Neural cell (in vitro differentiated cells): ENCODE results near the gene GPT2. TPM values are rescaled to one million over a fixed set of nuclear protein-coding genes. Genes with fewer than 3 reads are reported as not detected.

Experiments used
- H2AFZ ChIP-seq: fragments of 200-600, 300-800 bp; sonication (generic), shearing (Covaris generic); 2 replicates; pipeline ENCODE4 v1.6.0; 2014; ENCODE audit warnings: low read depth, mild to moderate bottlenecking, antibody characterized with exemption, low read length, moderate library complexity
- H3F3A ChIP-seq: fragments of 200-600 bp; shearing (Covaris generic); 2 replicates; pipeline ENCODE4 v1.6.1; 2016; ENCODE audit warnings: mild to moderate bottlenecking, moderate library complexity, mixed read lengths, antibody characterized with exemption, low read length; ENCODE audit not compliant: insufficient read depth, poor library complexity, severe bottlenecking
- H3K27ac ChIP-seq: fragments of 200-600, 300-800 bp; sonication (generic), shearing (Covaris generic); 2 replicates; pipeline ENCODE4 v1.5.1; 2014; ENCODE audit warnings: mild to moderate bottlenecking, low read length, moderate library complexity
- H3K27me3 ChIP-seq: fragments of 300-800, 200-600 bp; sonication (generic), shearing (Covaris generic); 2 replicates; pipeline ENCODE4 v1.6.0; 2014; ENCODE audit warnings: mild to moderate bottlenecking, low read depth, low read length, moderate library complexity; ENCODE audit not compliant: insufficient read depth
- H3K36me3 ChIP-seq: fragments of 300-800, 200-600 bp; sonication (generic), shearing (Covaris generic); 2 replicates; pipeline ENCODE4 v1.5.1; 2014; ENCODE audit warnings: mild to moderate bottlenecking, antibody characterized with exemption, low read length, moderate library complexity; ENCODE audit not compliant: insufficient read depth
- H3K4me2 ChIP-seq: fragments of 300-800, 200-600 bp; sonication (generic), shearing (Covaris generic); 2 replicates; pipeline ENCODE4 v1.6.0; 2014; ENCODE audit warnings: mild to moderate bottlenecking, low read length
- H3K4me3 ChIP-seq: fragments of 300-800, 200-600 bp; sonication (generic), shearing (Covaris generic); 2 replicates; pipeline ENCODE4 v1.5.1; 2014; ENCODE audit warnings: mild to moderate bottlenecking, low read length, moderate library complexity
- H3K79me2 ChIP-seq: fragments of 200-600 bp; shearing (Covaris generic); replicated peaks from 2 replicates; pipeline ENCODE4 v1.6.0; 2014; ENCODE audit warnings: mild to moderate bottlenecking, low read length, moderate library complexity; ENCODE audit not compliant: insufficient read depth
- H3K9ac ChIP-seq: fragments of 300-800, 200-600 bp; sonication (generic), shearing (Covaris generic); 2 replicates; pipeline ENCODE4 v1.6.1; 2016; ENCODE audit warnings: mild to moderate bottlenecking, low read length, mixed read lengths
- H3K9me2 ChIP-seq: fragments of 200-600 bp; shearing (Covaris generic); 2 replicates; pipeline ENCODE4 v1.6.1; 2016; ENCODE audit warnings: mild to moderate bottlenecking, low read length, mixed read lengths; ENCODE audit not compliant: insufficient read depth
- H3K9me3 ChIP-seq: fragments of 200-600, 300-800 bp; sonication (generic), shearing (Covaris generic); 2 replicates; pipeline ENCODE4 v1.6.1; 2016; ENCODE audit warnings: mild to moderate bottlenecking, mixed run types, low read length, moderate library complexity, mixed read lengths
- H4K20me1 ChIP-seq: fragments of 200-600 bp; shearing (Covaris generic); 2 replicates; pipeline ENCODE4 v1.6.1; 2016; ENCODE audit warnings: mild to moderate bottlenecking, mixed run types; ENCODE audit not compliant: insufficient read depth
- CTCF ChIP-seq: fragments of 450-650 bp; IDR thresholded peaks from 2 replicates; pipeline ENCODE4 v1.5.1; 2014; ENCODE audit warnings: antibody characterized with exemption, mild to moderate bottlenecking, moderate library complexity; ENCODE audit not compliant: poor library complexity, severe bottlenecking
- EP300 ChIP-seq: fragments of 450-650 bp; conservative IDR thresholded peaks from 2 replicates; pipeline ENCODE4 v1.6.1; 2014; ENCODE audit warnings: antibody characterized with exemption, mild to moderate bottlenecking, moderate library complexity; ENCODE audit not compliant: poor library complexity, severe bottlenecking
- EZH2 ChIP-seq: fragments of 200-600, 300-800 bp; shearing (Covaris generic), sonication (generic); IDR thresholded peaks from 2 replicates; pipeline ENCODE4 v1.6.1; 2014; ENCODE audit warnings: antibody characterized with exemption, low read length, borderline replicate concordance, mild to moderate bottlenecking; ENCODE audit not compliant: insufficient read depth, poor library complexity, severe bottlenecking
- MXI1 ChIP-seq: fragments of 450-650 bp; conservative IDR thresholded peaks from 2 replicates; pipeline ENCODE4 v1.6.1; 2014; ENCODE audit warnings: antibody characterized with exemption, mild to moderate bottlenecking; ENCODE audit not compliant: poor library complexity, severe bottlenecking
- POLR2AphosphoS5 ChIP-seq: IDR thresholded peaks from 2 replicates; pipeline ENCODE4 v1.6.1; 2012
- RAD21 ChIP-seq: fragments of 450-650 bp; conservative IDR thresholded peaks from 2 replicates; pipeline ENCODE4 v1.6.1; 2014; ENCODE audit warnings: antibody characterized with exemption, mild to moderate bottlenecking, moderate library complexity
- REST ChIP-seq: IDR thresholded peaks from 2 replicates; pipeline ENCODE4 v1.6.1; 2012; ENCODE audit warnings: borderline replicate concordance
- SMC3 ChIP-seq: fragments of 450-650 bp; conservative IDR thresholded peaks from 2 replicates; pipeline ENCODE4 v1.6.1; 2014; ENCODE audit warnings: antibody characterized with exemption, mild to moderate bottlenecking, moderate library complexity; ENCODE audit not compliant: poor library complexity
- TAF1 ChIP-seq: IDR thresholded peaks from 2 replicates; pipeline ENCODE4 v1.6.1; 2012; ENCODE audit warnings: low read depth
- polyA plus RNA-seq: library from polyadenylated mRNA; depleted of rRNA; stranded (reverse); fragments of >200 nt; gene quantifications from 2 replicates; pipeline ENCODE4 v1.2.3, GENCODE V29; 2014

Gene GPT2
- polyA plus RNA-seq, 1 donor from 2014 or later = 23.9 TPM

GRCh38 chr16:46929378-46930332, 45.5 kb downstream of the GPT2 start:
- Histone ChIP-seq H3K9ac (no peak overlapping the region), H3K27me3 (no peaks in the 10 kb centered on the region), H3K9me3 (no peaks in the 10 kb centered on the region), H3K4me2 (no peak overlapping the region), H4K20me1 (no peaks in the 10 kb centered on the region), H2AFZ (no peak overlapping the region), H3K36me3 (no peaks in the 10 kb centered on the region), H3K4me3 (no peak overlapping the region), H3K27ac (no peak overlapping the region), H3K9me2 (no peaks in the 10 kb centered on the region), H3F3A (no peaks in the 10 kb centered on the region), H3K79me2 (no peaks in the 10 kb centered on the region)
- TF ChIP-seq TAF1 (no peak), SMC3 (peak; percentile 22), EZH2 (no peak), MXI1 (no peak), POLR2AphosphoS5 (no peak), CTCF (peak; percentile 60), REST (no peak), EP300 (no peak)

- TF ChIP-seq POLR2AphosphoS5 (no peak), REST (no peak), EZH2 (no peak), MXI1 (no peak), EP300 (no peak), CTCF (no peak), SMC3 (no peak), TAF1 (no peak), RAD21 (no peak)
- Histone ChIP-seq H3K79me2 (no peaks in the 10 kb centered on the region), H2AFZ (no peak overlapping the region), H3K27me3 (no peaks in the 10 kb centered on the region), H3F3A (no peaks in the 10 kb centered on the region), H3K27ac (no peak overlapping the region), H3K9me3 (no peaks in the 10 kb centered on the region), H4K20me1 (no peaks in the 10 kb centered on the region), H3K9me2 (no peaks in the 10 kb centered on the region), H3K36me3 (no peaks in the 10 kb centered on the region), H3K4me2 (no peak overlapping the region), H3K9ac (no peak overlapping the region), H3K4me3 (no peak overlapping the region)
Measured at GRCh38 chr16:46930861-46931260, 46.7 kb downstream of the GPT2 start.
